CD4-positive, alpha-beta T cell treated with Interleukin-17A for 1 hour (primary cell): Measurements from ENCODE around the gene CCHCR1.

Experiments
- DNase-seq: peaks from one replicate; pipeline ENCODE4 v3.0.0-alpha.2; 2020

CCHCR1 gene

DNA sequence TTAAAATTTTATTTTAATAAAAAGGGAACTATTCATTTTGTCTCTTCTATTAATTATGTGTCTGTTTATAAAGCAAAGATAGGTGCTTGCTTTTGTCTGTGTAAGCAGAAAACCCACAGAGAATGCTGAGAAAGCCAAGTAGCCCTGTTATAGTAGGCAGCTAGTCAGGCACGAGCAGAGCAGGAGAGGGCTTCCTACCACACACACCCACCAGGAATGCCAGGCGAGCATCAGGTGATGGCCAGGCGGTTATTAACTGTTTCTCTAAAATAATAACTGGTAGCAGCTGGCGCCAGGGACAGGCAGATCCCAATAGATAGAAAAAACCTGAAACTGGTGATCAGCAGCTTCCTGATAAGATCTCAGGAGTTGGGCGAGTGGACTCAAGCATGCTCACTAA lies 60.9 kb downstream of the CCHCR1 start:
- no peak for DNase-seq

DNA sequence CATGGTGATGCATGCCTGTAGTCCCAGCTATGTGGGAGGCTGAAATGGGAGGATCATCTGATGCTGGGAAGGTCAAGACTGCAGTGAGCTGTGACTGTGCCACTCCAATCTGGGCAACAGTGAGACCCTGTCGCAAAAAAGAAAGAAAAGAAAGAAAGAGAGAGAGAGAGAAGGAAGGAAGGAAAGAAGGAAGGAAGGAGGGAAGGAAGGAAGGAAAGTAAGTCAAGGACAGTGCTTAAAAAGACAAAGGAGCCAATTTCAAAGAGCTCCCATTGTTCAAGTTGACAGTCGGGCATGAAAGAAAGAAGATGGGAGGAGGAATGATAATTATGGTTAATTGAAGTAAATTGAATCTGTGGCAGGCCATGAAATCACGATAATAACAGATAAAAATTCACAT lies 61.4 kb downstream of the CCHCR1 start:
- no peak for DNase-seq

DNA sequence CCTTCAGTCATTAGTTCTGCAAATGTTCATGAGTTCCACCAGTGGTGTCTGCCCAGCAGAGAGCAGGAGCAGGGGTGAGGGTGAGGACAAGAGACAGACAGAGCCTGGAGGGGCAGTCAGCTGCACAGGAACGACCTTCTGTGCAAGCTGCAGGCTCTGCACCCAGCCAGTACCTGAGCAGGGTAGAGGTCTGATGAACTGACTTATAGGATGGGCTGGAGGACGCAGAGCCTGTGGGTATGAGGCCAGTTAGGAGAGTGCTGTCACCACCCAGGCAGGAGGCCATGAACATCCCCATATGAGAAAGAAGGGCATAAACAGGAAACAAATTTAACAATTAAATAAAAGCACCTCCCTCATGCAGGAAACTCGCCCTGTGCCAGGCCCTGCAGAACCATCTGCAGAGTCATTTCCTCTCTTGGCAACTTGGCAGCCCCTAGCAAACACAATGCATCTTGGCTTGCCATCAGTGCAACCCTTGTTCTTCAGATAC lies 63.2 kb downstream of the CCHCR1 start:
- DNase-seq = peak; percentile 50

DNA sequence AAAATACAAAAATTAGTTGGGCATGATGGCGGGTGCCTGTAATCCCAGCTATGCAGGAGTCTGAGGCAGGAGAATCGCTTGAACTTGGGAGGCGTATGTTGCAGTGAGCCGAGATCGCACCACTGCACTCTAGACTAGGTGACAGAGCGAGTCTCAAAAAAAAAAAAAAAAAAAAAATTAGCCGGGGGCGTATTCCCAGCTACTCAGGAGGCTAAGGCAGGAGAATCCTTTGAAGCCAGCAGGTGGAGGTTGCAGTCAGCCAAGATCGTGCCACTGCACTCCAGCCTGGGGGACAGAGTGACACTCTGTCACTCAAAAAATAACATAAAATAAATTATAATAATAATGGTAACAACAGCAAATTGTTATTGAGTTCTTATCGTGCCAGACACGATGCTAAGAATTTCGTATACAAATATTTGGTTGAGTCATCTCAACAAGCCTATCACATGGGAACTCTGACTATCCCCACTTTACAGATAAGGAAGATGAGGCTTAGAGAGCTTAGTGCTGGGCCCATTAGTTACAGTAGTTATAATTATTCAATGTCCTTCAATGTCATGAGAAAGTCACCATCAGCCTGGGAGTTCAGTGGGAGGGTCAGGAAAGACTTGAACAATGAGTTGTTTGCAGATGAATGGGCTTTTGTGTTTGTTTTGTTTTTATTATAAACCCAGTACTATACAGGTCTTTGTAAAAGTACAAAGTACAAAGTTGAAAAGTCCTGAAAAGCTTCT lies 64.7 kb downstream of the CCHCR1 start:
- no peak for DNase-seq
